Measurements from ENCODE around the gene MREG. TPM values are rescaled to one million over a fixed set of nuclear protein-coding genes. Genes with fewer than 3 reads are reported as not detected.

MREG gene
- total RNA-seq, 1 experiment from 2014 or later: 16.9 TPM

DNA sequence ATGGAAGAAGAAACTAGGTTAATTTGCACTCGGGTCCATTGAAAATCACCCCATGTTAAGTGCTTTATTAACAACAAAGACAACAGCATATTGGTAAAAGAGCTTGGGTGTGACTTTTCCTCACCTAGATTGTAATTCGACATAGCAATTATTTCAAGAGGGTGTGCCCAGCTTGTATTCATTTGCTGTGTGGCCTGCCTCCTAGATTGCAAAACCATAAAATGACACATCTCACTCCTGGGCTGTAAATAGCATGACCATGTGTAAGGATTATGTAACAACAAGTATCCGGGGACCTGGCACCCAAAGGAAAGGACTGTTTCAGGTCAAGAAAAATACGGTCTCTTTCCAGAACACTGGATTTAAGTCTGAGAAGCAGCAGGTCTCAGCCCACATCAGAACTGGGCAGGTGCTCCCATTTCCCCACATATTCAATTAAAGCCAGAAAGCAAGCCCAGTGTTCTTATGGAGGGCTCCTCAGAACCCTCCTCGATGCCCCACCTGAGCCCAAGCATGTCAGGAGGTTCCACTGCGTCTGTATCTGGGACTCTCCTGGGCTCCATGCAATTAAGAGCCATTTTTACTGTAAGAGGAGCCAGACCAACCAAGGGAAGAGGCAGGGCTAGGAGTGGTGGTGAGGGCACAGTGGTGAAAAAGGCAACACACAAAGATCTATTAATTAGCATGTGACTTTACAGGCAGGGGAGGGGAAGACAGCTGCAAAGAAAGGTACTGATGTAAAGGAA lies 39.2 kb downstream of the MREG start:
- Histone ChIP-seq H3K9ac (ENCODE audit: low read length) (no peak overlapping the region), H2AFZ (ENCODE audit: low read depth, low read length, poor library complexity, severe bottlenecking) (no peak overlapping the region), H4K20me1 (ENCODE audit: insufficient read depth) (no peaks in the 10 kb centered on the region), H3K36me3 (ENCODE audit: control insufficient read depth in 1 of 2, insufficient read depth in 2 of 2, low read length in 2 of 2) (no peaks in the 10 kb centered on the region), H3K27me3 (ENCODE audit: insufficient read depth, low read length) (no peaks in the 10 kb centered on the region), H3K4me2 (ENCODE audit: low read length) (peak overlapping the region; percentile 36), H3K4me1 (ENCODE audit: control insufficient read depth in 1 of 2, insufficient read depth in 2 of 2, low read length in 2 of 2) (peaks cover 6 to 15% of the 10 kb centered on the region in 2 experiments), H3K27ac (ENCODE audit: low read depth, low read length) (no peak overlapping the region), H3K9me2 (ENCODE audit: insufficient read depth) (no peaks in the 10 kb centered on the region), H3K4me3 (replicated peaks in 1 of 2; ENCODE audit: low read depth in 1 of 2, low read length in 2 of 2) (no peak overlapping the region), H3K9me3 (ENCODE audit: control insufficient read depth in 1 of 2, insufficient read depth in 1 of 2, low read depth in 1 of 2, low read length in 2 of 2) (no peaks in the 10 kb centered on the region), H3K79me2 (ENCODE audit: insufficient read depth, low read length) (peaks cover 10% of the 10 kb centered on the region; the same call in 1 of the 2 replicates)
- TF ChIP-seq MAX (IDR thresholded peaks at IDR 0.05) (peak; percentile 51; the same call in 1 of the 2 replicates), POLR2A (IDR thresholded peaks at IDR 0.05; ENCODE audit: borderline replicate concordance, extremely low read depth, insufficient read depth, insufficient read length) (no peak), EZH2phosphoT487 (IDR thresholded peaks at IDR 0.05; ENCODE audit: borderline replicate concordance) (no peak), CEBPB (IDR thresholded peaks at IDR 0.05; ENCODE audit: low read depth) (peak; percentile 92), JUND (IDR thresholded peaks at IDR 0.05) (0 out of 2 replicates have a peak, but pooled peaks have one; percentile 31), SP1 (IDR thresholded peaks at IDR 0.05; ENCODE audit: low read depth) (peak; percentile 27; the same call in 1 of the 2 replicates), EZH2 (IDR thresholded peaks at IDR 0.05) (no peak), SIN3A (IDR thresholded peaks at IDR 0.05; ENCODE audit: low read depth) (no peak), SRF (IDR thresholded peaks at IDR 0.05; ENCODE audit: low read depth) (no peak)
- ATAC-seq: peak; percentile 52
- intact Hi-C loops (cut with micrococcal nuclease): no loop called here
- CTCF ChIA-PET: no interaction called here
- POLR2A ChIA-PET: no interaction called here
- RAD21 ChIA-PET (ENCODE audit: low non-redundant PET in 1 of 2, low total read pairs in 2 of 2, uncharacterized antibody in 2 of 2, unreplicated experiment in 2 of 2): no interaction called here
- BruUV-seq (replicated peaks): no TSS peak
- DNase-seq (ENCODE audit: low read depth, low spot score): no peak

GRCh38 chr2:215973145-215973792 lies 40.1 kb downstream of the MREG start:
- Histone ChIP-seq H3K4me3 (replicated peaks in 1 of 2; ENCODE audit: low read depth in 1 of 2, low read length in 2 of 2) (no peak overlapping the region), H3K4me1 (ENCODE audit: control insufficient read depth in 1 of 2, insufficient read depth in 2 of 2, low read length in 2 of 2) (peaks cover 6 to 15% of the 10 kb centered on the region in 2 experiments), H3K36me3 (ENCODE audit: control insufficient read depth in 1 of 2, insufficient read depth in 2 of 2, low read length in 2 of 2) (no peaks in the 10 kb centered on the region), H3K4me2 (ENCODE audit: low read length) (no peak overlapping the region), H3K9me3 (ENCODE audit: control insufficient read depth in 1 of 2, insufficient read depth in 1 of 2, low read depth in 1 of 2, low read length in 2 of 2) (no peaks in the 10 kb centered on the region), H4K20me1 (ENCODE audit: insufficient read depth) (no peaks in the 10 kb centered on the region), H3K27me3 (ENCODE audit: insufficient read depth, low read length) (no peaks in the 10 kb centered on the region), H3K9me2 (ENCODE audit: insufficient read depth) (no peaks in the 10 kb centered on the region), H3K27ac (ENCODE audit: low read depth, low read length) (no peak overlapping the region), H3K79me2 (ENCODE audit: insufficient read depth, low read length) (peaks cover 10% of the 10 kb centered on the region; the same call in 1 of the 2 replicates), H3K9ac (ENCODE audit: low read length) (no peak overlapping the region), H2AFZ (ENCODE audit: low read depth, low read length, poor library complexity, severe bottlenecking) (no peak overlapping the region)
- ChIA-PET RAD21 (ENCODE audit: low non-redundant PET in 1 of 2, low total read pairs in 2 of 2, uncharacterized antibody in 2 of 2, unreplicated experiment in 2 of 2) (no interaction called here), POLR2A (no interaction called here), CTCF (no interaction called here)
- ATAC-seq (no peak), DNase-seq (ENCODE audit: low read depth, low spot score) (no peak)
- no TSS peak for BruUV-seq (replicated peaks)
- intact Hi-C loops (cut with micrococcal nuclease): no loop called here
- no peak for TF ChIP-seq FOSL1 (IDR thresholded peaks at IDR 0.05; ENCODE audit: low read depth)
- TF ChIP-seq TCF7L2 (IDR thresholded peaks at IDR 0.05; ENCODE audit: borderline replicate concordance, extremely low read depth, insufficient read depth, insufficient read length): no peak
- no peak for TF ChIP-seq MAX (IDR thresholded peaks at IDR 0.05)
- no peak for TF ChIP-seq ATF3 (IDR thresholded peaks at IDR 0.05)
- no peak for TF ChIP-seq SP1 (IDR thresholded peaks at IDR 0.05; ENCODE audit: low read depth)
- no peak for TF ChIP-seq SIN3A (IDR thresholded peaks at IDR 0.05; ENCODE audit: low read depth)
- TF ChIP-seq CEBPB (IDR thresholded peaks at IDR 0.05; ENCODE audit: low read depth): no peak
- TF ChIP-seq EGR1 (IDR thresholded peaks at IDR 0.05; ENCODE audit: low read depth): no peak
- TF ChIP-seq POLR2A (IDR thresholded peaks at IDR 0.05; ENCODE audit: borderline replicate concordance, extremely low read depth, insufficient read depth, insufficient read length): no peak
- no peak for TF ChIP-seq JUND (IDR thresholded peaks at IDR 0.05)
- no peak for TF ChIP-seq REST (IDR thresholded peaks at IDR 0.05; ENCODE audit: low read depth)
- no peak for TF ChIP-seq YY1 (IDR thresholded peaks at IDR 0.05; ENCODE audit: extremely low read depth, insufficient replicate concordance, low read depth, low read length)

All from HCT116 (cell line).